DMS 273 (cell line): ENCODE measurements around the gene ACBD7.

Experiments
- DNase-seq: peaks from one replicate; lab custom pipeline; 2025; ENCODE audit not compliant: unreplicated experiment; lab: John Stamatoyannopoulos, UW

The ACBD7 gene

GRCh38 chr10:15092855-15093408, 4.4 kb upstream of the ACBD7 start:
- DNase-seq = no peak

- no peak for DNase-seq
Observed at GRCh38 chr10:15091418-15091817, 2.8 kb upstream of the ACBD7 start.

- DNase-seq = peak; percentile 73
Observed at GRCh38 chr10:15084502-15084922, 4.1 kb downstream of the ACBD7 start.

- DNase-seq = no peak
Observed at GRCh38 chr10:15083674-15084501, 4.7 kb downstream of the ACBD7 start.

- DNase-seq = no peak
Observed at GRCh38 chr10:15075421-15075820, 13.2 kb downstream of the ACBD7 start.

GRCh38 chr10:15072358-15072757, 16.2 kb downstream of the ACBD7 start:
- DNase-seq = no peak

- DNase-seq = no peak
Observed at GRCh38 chr10:15069230-15069629, 19.3 kb downstream of the ACBD7 start.

GRCh38 chr10:15068802-15069201, 19.8 kb downstream of the ACBD7 start:
- DNase-seq = peak; percentile 8

- no peak for DNase-seq
Observed at GRCh38 chr10:15067154-15067553, 21.4 kb downstream of the ACBD7 start.

GRCh38 chr10:15060638-15061037, 27.9 kb downstream of the ACBD7 start:
- DNase-seq = no peak

GRCh38 chr10:15059914-15060313, 28.7 kb downstream of the ACBD7 start:
- DNase-seq = no peak

- no peak for DNase-seq
Observed at GRCh38 chr10:15058689-15059088, 29.9 kb downstream of the ACBD7 start.

- no peak for DNase-seq
Observed at GRCh38 chr10:15053061-15053460, 35.5 kb downstream of the ACBD7 start.

GRCh38 chr10:15052121-15052520, 36.5 kb downstream of the ACBD7 start:
- no peak for DNase-seq

GRCh38 chr10:15049533-15049932, 39.0 kb downstream of the ACBD7 start:
- DNase-seq = no peak

GRCh38 chr10:15046626-15047025, 42.0 kb downstream of the ACBD7 start:
- no peak for DNase-seq

- no peak for DNase-seq
Observed at GRCh38 chr10:15045380-15045779, 43.2 kb downstream of the ACBD7 start.

GRCh38 chr10:15043674-15044073, 44.9 kb downstream of the ACBD7 start, which contains the start of gene OLAH:
Gene OLAH, plus strand, starts transcription at chr10:15043943. Its CDS starts 3,346 bp downstream, at chr10:15047289.
- no peak for DNase-seq

- DNase-seq = no peak
Observed at GRCh38 chr10:15038416-15038815, 50.2 kb downstream of the ACBD7 start.

GRCh38 chr10:15037691-15038090, 50.9 kb downstream of the ACBD7 start:
- no peak for DNase-seq

- no peak for DNase-seq
Observed at GRCh38 chr10:15035385-15036301, 52.9 kb downstream of the ACBD7 start.
